Cardiac fibroblast (primary cell): ENCODE measurements around the gene OGFOD2.

ENCODE experiments used
- DNase-seq, 2 donors: peaks; one replicate each; pipeline versions ENCODE4 v3.0.0 to v3.0.0-alpha.2; 2010; ENCODE audit warnings: low read depth in 2 of 2
- H3K4me3 ChIP-seq, 2 donors: replicated peaks in 1 of 2; 1 replicate in 1 of 2; 2 replicates in 1 of 2; pipeline ENCODE4 v1.5.1; 2011; ENCODE audit warnings: low read depth in 2 of 2, low read length in 2 of 2, mild to moderate bottlenecking in 2 of 2, moderate library complexity in 1 of 2
- CTCF ChIP-seq: IDR thresholded peaks from one replicate; pipeline ENCODE4 v1.5.1; 2011; ENCODE audit warnings: low read depth, mild to moderate bottlenecking, low read length, inconsistent platforms

The OGFOD2 gene

GRCh38 chr12:122985338-122986257, 10.6 kb downstream of the OGFOD2 start:
- TF ChIP-seq CTCF = no peak

DNA sequence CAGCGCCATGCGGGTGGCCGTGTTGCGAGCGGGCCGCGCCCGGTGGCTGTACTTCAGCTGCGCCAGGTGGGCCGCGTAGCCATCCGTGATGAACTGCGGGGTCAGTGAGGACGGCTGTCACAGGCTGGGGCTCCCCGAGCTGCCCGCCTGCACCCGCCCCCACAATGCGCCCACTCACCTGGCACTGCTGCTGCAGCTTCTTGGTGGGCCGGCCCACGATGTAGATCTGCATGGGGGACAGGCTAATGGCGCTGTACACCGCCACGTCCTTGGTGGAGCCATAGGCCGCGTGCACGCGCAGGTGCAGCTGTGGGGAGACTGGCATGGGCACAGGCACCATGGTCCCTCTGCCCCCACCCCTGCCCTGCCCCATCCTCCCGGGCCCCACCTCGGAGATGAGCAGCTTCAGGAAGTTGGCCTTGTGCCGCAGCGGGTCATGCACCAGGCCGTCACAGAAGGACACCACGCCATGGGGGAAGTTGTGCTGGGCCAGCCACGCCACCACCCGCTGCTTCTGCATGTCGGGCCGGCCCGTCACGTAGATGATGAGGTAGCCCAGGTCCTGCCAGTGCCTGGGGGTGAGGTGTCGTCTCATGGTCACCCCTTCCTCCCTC, 11.3 kb downstream of the OGFOD2 start:
- no peak overlapping the region for H3K4me3 ChIP-seq
- TF ChIP-seq CTCF = no peak
- DNase-seq = no peak

More at GRCh38 chr12:122985338-122986257, 10.6 kb downstream of the OGFOD2 start:
- no peak overlapping the region for H3K4me3 ChIP-seq
- DNase-seq = no peak

DNA sequence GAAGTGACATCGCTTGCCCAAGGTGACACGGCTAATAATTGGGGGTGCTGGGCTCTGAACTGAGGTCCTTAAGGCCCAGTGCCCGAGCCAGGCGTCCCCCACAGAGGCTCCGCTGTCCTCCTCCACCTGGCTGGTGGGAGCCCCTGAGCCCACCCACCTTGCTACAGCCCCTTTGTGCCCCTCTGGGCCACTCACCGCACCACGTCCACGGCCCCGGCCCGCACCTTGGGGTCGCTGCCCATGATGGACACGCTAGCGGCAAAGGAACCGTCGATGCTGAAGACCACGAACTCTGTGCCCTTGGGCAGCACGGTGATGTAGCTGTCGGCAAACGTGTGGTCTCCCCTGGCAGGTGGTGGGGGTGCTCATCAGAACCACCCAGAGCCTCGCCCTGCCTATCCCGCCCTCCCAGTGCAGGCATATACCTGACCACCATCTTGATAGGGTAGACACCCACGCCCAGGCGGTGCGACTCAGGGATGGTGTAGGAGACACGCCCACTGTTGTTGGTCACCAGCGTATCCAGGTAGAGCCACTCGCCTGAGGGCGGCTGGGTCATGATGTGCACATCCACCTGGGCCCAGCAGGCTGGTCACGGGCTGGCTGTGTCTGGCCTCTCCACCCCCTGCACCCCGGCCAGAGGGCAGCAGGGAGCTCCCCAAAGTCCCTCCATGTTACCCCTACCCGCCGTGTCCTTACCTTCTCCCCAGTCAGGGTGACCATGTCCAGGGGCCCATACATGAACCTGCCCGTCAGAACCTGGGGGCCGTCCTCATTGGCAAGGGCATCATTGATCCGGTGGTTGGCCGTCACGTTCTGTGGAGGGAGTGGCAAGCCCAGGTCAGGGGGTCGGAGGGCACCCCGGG, 12.3 kb downstream of the OGFOD2 start:
- TF ChIP-seq CTCF = no peak
- DNase-seq = no peak
- H3K4me3 ChIP-seq = no peak overlapping the region

DNA sequence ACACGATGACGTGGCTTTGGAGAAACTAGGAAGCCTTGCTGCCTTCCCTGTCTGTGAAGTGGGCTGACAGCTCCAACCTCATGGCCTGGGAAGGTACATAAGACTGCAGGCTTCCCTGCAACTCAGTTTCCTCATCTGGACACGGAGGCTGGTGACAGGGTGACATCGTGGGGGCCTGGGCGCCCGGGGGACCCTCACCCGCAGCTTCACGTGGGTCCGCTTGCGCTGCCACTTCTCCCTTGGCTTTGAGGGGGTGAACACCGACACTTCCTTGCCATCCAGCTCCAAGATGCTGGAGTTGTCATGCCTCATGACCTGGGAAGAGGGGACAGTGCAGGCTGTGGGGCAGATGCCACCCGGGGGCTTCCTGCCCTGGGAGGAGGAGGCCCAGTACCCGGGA, 13.0 kb downstream of the OGFOD2 start:
- H3K4me3 ChIP-seq = no peak overlapping the region
- no peak for TF ChIP-seq CTCF
- DNase-seq = no peak

GRCh38 chr12:122988612-122989212, 13.7 kb downstream of the OGFOD2 start:
- no peak for TF ChIP-seq CTCF
- no peak overlapping the region for H3K4me3 ChIP-seq
- DNase-seq = no peak

DNA sequence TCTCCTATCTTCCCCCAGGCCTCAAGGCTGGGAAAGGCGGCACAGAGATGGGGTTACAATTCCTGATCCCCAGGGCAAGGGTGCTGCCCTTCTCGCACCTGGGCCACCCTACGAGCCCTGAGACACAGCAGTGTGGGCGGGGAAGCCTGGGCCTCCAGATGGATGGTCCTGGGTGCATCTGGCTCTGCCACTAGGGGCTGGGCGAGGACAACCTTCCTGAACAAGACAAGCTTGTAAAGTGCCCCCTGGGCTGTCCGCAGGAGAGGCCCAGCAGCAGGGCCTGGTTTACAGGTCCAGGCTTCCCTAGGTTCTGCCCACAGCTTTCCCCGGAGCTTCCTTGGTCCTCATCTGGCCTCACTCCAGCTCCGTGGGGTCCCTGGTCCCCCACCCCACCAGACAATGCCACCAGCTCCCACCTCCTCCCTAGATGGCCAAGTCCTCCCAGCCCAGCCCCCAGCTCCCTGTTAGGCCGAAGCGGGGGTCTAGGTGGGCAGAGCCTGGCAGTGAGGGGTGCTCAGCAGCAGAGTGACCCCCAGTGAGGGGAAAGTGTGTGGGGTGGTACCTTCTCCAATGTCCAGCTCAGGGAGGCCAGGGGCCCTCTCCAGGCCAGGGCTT, 14.3 kb downstream of the OGFOD2 start:
- no peak for TF ChIP-seq CTCF
- H3K4me3 ChIP-seq = no peak overlapping the region
- DNase-seq = no peak
